ENCODE data around the gene RNF115. TPM values are rescaled to one million over a fixed set of nuclear protein-coding genes. Genes with fewer than 3 reads are reported as not detected.

RNF115 gene
- total and polyA plus RNA-seq, 2 donors (not counting 1 experiment from before 2014, with no cell fraction given), result 4.6 to 19.8 TPM

DNA sequence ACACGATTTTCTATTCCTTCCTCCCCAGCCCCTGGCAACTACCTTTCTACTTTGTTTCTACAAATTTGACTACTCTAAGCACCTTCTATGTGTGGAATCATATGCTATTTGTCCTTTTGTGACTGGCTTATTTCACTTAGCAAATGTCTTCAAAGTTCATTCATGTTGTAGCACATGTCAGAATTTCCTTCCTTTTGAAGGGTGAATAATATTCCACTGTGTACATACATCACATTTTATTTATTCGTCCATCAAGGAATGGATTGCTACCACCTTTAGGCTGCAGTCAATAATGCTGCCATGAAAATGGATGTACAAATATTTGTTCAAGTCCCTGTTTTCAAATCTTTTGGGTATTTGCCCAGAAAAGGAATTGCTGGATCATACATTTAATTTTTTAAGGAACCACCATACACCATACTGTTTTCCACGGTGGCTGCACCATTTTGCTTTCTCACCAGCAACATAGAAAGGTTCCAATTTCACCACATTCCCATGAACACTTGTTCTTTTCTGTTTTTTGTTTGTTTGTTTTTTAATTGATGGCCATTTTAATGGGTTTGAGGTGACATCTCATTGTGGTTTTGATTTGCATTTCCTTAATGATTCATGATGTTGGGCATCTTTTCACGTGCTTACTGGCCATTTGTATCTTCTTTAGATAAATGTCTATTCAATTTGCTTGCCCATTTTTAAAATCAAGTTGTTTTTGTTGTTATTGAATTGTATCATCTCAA is 113.4 kb downstream of the RNF115 start:
- no peak overlapping the region for H2AFZ ChIP-seq (ENCODE audit: insufficient read depth, low read depth, low read length, poor library complexity, severe bottlenecking)
- Mint-ChIP-seq H3K9me3 (ENCODE audit: insufficient read depth) (no peaks in the 10 kb centered on the region), H3K27ac (no peak overlapping the region), H3K4me3 (no peak overlapping the region), H3K4me1 (no peaks in the 10 kb centered on the region), H3K27me3 (no peaks in the 10 kb centered on the region)
- no peak overlapping the region for H3K4me2 ChIP-seq (replicated peaks; ENCODE audit: low read depth, low read length, poor library complexity, severe bottlenecking)
- H3K79me2 ChIP-seq (ENCODE audit: control insufficient read depth, insufficient read depth, low read length), result no peaks in the 10 kb centered on the region
- ATAC-seq (ENCODE audit: low read depth), result no peak
- no peaks in the 10 kb centered on the region for H3K36me3 ChIP-seq (replicated peaks in 1 of 2; ENCODE audit: control extremely low read depth in 1 of 2, control insufficient read depth in 1 of 2, extremely low read depth in 1 of 2, insufficient read depth in 2 of 2, low read length in 1 of 2)
- POLR2A ChIA-PET, result no interaction called here
- no peak for TF ChIP-seq EZH2 (IDR thresholded peaks at IDR 0.05; ENCODE audit: borderline replicate concordance, insufficient read depth, low read depth, low read length, poor library complexity, severe bottlenecking)
- TF ChIP-seq, protein P1, sequence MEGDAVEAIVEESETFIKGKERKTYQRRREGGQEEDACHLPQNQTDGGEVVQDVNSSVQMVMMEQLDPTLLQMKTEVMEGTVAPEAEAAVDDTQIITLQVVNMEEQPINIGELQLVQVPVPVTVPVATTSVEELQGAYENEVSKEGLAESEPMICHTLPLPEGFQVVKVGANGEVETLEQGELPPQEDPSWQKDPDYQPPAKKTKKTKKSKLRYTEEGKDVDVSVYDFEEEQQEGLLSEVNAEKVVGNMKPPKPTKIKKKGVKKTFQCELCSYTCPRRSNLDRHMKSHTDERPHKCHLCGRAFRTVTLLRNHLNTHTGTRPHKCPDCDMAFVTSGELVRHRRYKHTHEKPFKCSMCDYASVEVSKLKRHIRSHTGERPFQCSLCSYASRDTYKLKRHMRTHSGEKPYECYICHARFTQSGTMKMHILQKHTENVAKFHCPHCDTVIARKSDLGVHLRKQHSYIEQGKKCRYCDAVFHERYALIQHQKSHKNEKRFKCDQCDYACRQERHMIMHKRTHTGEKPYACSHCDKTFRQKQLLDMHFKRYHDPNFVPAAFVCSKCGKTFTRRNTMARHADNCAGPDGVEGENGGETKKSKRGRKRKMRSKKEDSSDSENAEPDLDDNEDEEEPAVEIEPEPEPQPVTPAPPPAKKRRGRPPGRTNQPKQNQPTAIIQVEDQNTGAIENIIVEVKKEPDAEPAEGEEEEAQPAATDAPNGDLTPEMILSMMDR (IDR thresholded peaks at IDR 0.05), result no peak
- H3K9me3 ChIP-seq (ENCODE audit: control extremely low read depth in 1 of 3, control insufficient read depth in 2 of 3, insufficient read depth in 1 of 3, low read length in 2 of 3), result no peaks in the 10 kb centered on the region
- no peaks in the 10 kb centered on the region for H3K27me3 ChIP-seq (replicated peaks in 1 of 4; ENCODE audit: control extremely low read depth in 1 of 4, control insufficient read depth in 3 of 4, insufficient read depth in 4 of 4, low read length in 3 of 4)
- CTCF ChIA-PET, result interaction anchor here (1.0 to 1.3 kb wide), 2 partner anchors 10 kb away, joined by 3 read pairs; no protein-coding TSS in a partner anchor
- H4K20me1 ChIP-seq (ENCODE audit: control insufficient read depth, insufficient read depth, low read length, poor library complexity, severe bottlenecking), result no peaks in the 10 kb centered on the region
- H3K9ac ChIP-seq (ENCODE audit: low read length), result no peak overlapping the region
- H3K4me3 ChIP-seq (ENCODE audit: control extremely low read depth in 1 of 5, extremely low read depth in 1 of 5, insufficient read depth in 1 of 5, low read depth in 2 of 5, low read length in 4 of 5), result no peak overlapping the region
- no peak overlapping the region for H3K27ac ChIP-seq (ENCODE audit: low read length in 2 of 2)
- intact Hi-C loops (cut with micrococcal nuclease), result no loop called here
- no peak for DNase-seq
- no peaks in the 10 kb centered on the region for H3K4me1 ChIP-seq (ENCODE audit: control insufficient read depth in 2 of 2, insufficient read depth in 2 of 2, low read length in 2 of 2)
- WGBS (ENCODE audit: insufficient coverage), result 100% methylated on average over 1 of the region's 4 CpGs

DNA sequence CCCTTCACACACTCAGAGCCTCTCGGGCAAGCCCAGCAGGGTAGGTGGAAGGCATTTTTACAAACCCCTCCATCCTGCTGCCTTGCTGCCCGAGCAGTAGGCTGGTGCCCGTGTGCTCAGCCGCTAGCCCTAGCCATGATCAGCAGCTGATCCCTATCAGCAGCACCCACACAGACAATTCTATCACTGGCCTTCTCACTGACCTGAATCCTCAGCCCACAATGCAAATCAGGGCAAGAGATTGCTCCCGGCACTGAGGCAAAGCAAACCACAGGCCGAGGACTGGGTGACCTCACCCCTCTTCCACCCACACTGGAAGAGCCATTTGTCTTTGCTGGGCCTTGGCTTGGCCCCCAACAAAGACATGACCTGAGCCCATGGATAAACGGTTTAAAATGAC is 115.8 kb downstream of the RNF115 start:
- H3K4me3 ChIP-seq (ENCODE audit: control extremely low read depth in 1 of 5, extremely low read depth in 1 of 5, insufficient read depth in 1 of 5, low read depth in 2 of 5, low read length in 4 of 5), result no peak overlapping the region
- ChIA-PET CTCF (interaction anchor here (2.4 kb wide), 1 partner anchor 13 kb away, joined by 6 read pairs; no protein-coding TSS in a partner anchor), POLR2A (no interaction called here)
- no peaks in the 10 kb centered on the region for H3K27me3 ChIP-seq (replicated peaks in 1 of 4; ENCODE audit: control extremely low read depth in 1 of 4, control insufficient read depth in 3 of 4, insufficient read depth in 4 of 4, low read length in 3 of 4)
- H3K79me2 ChIP-seq (ENCODE audit: control insufficient read depth, insufficient read depth, low read length), result no peaks in the 10 kb centered on the region
- H3K9me3 Mint-ChIP-seq (ENCODE audit: insufficient read depth), result no peaks in the 10 kb centered on the region
- 67% methylated on average over 6 of the region's 7 CpGs for WGBS (ENCODE audit: insufficient coverage)
- no peaks in the 10 kb centered on the region for H3K36me3 ChIP-seq (replicated peaks in 1 of 2; ENCODE audit: control extremely low read depth in 1 of 2, control insufficient read depth in 1 of 2, extremely low read depth in 1 of 2, insufficient read depth in 2 of 2, low read length in 1 of 2)
- no peak overlapping the region for H3K27ac Mint-ChIP-seq
- ATAC-seq (ENCODE audit: low read depth) (no peak), DNase-seq (no peak)
- peaks cover 4% of the 10 kb centered on the region for H3K27me3 Mint-ChIP-seq
- H3K4me1 ChIP-seq (ENCODE audit: control insufficient read depth in 2 of 2, insufficient read depth in 2 of 2, low read length in 2 of 2), result no peaks in the 10 kb centered on the region
- H3K9me3 ChIP-seq (ENCODE audit: control extremely low read depth in 1 of 3, control insufficient read depth in 2 of 3, insufficient read depth in 1 of 3, low read length in 2 of 3), result no peaks in the 10 kb centered on the region
- H3K9ac ChIP-seq (ENCODE audit: low read length), result no peak overlapping the region
- H2AFZ ChIP-seq (ENCODE audit: insufficient read depth, low read depth, low read length, poor library complexity, severe bottlenecking), result no peak overlapping the region
- H4K20me1 ChIP-seq (ENCODE audit: control insufficient read depth, insufficient read depth, low read length, poor library complexity, severe bottlenecking), result no peaks in the 10 kb centered on the region
- H3K4me3 Mint-ChIP-seq, result no peak overlapping the region
- H3K4me2 ChIP-seq (replicated peaks; ENCODE audit: low read depth, low read length, poor library complexity, severe bottlenecking), result no peak overlapping the region
- no peak overlapping the region for H3K27ac ChIP-seq (ENCODE audit: low read length in 2 of 2)
- TF ChIP-seq, protein P1 (IDR thresholded peaks at IDR 0.05), result no peak
- TF ChIP-seq EZH2 (IDR thresholded peaks at IDR 0.05; ENCODE audit: borderline replicate concordance, insufficient read depth, low read depth, low read length, poor library complexity, severe bottlenecking), result no peak
- H3K4me1 Mint-ChIP-seq, result no peaks in the 10 kb centered on the region
- intact Hi-C loops (cut with micrococcal nuclease), result no loop called here
